ENCODE data around the gene TAC1. TPM values are rescaled to one million over a fixed set of nuclear protein-coding genes. Genes with fewer than 3 reads are reported as not detected.

The TAC1 gene, protein sequence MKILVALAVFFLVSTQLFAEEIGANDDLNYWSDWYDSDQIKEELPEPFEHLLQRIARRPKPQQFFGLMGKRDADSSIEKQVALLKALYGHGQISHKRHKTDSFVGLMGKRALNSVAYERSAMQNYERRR
- total RNA-seq (2021), result not detected in 2 replicates
- not detected for Bru-seq, nascent RNA
- BruChase-seq, experiment 1, labeled RNA remaining after a 2-hour chase, result not detected
- BruChase-seq, experiment 2, labeled RNA remaining after a 6-hour chase, result not detected
- long read RNA-seq, result 0 reads

DNA sequence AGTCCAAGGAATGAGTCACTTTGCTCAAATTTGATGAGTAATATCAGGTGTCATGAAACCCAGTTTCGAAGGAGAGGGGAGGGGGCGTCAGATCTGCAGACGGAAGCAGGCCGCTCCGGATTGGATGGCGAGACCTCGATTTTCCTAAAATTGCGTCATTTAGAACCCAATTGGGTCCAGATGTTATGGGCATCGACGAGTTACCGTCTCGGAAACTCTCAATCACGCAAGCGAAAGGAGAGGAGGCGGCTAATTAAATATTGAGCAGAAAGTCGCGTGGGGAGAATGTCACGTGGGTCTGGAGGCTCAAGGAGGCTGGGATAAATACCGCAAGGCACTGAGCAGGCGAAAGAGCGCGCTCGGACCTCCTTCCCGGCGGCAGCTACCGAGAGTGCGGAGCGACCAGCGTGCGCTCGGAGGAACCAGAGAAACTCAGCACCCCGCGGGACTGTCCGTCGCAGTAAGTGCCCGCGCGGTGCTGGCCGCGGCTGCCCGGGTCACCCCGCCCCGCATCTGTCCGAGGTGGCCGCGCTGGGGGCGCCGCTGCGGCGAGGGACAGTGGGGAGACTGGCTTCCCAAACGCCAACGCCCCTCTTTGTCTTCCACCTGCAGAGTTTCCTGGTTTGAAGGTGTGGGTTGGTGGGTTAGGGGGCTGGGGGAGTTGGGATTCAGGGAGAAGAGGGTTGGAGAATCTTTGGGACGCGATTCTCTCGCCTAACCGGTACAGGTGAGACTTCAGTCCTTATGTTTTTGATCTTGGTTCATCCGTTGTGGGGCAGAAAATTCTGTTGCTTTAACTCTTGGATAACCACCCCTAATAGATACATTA, at the start of gene TAC1:
Gene TAC1, plus strand, starts transcription at position 351 of the 829 bp plus-strand sequence. CDS start 527 bp downstream, outside the sequence.
- Histone ChIP-seq H3K4me2 (no peak within 1 kb of the TSS), H3F3A (ENCODE audit: insufficient read depth, low read depth) (no peaks in the 10 kb centered on the region), H3K9me3 (ENCODE audit: insufficient read depth, low read depth) (no peaks in the 10 kb centered on the region), H3K4me1 (replicated peaks; ENCODE audit: insufficient read depth) (no peaks in the 10 kb centered on the region), H3K27ac (no peak within 1 kb of the TSS), H3K4me3 (no peak within 1 kb of the TSS), H3K36me3 (ENCODE audit: low read depth) (no peaks in the 10 kb centered on the region), H3K79me2 (ENCODE audit: low read depth) (no peaks in the 10 kb centered on the region), H3K27me3 (ENCODE audit: insufficient read depth, low read depth) (peaks cover 24% of the 10 kb centered on the region), H4K20me1 (ENCODE audit: insufficient read depth) (no peaks in the 10 kb centered on the region), H2AFZ (no peak within 1 kb of the TSS), H3K9me2 (ENCODE audit: insufficient read depth) (no peaks in the 10 kb centered on the region)
- BruUV-seq (replicated peaks), result no TSS peak
- CTCF ChIA-PET, result no interaction called here
- POLR2A ChIA-PET (ENCODE audit: unreplicated experiment), result no interaction called here
- no peak for DNase-seq
- TF ChIP-seq, protein P1, sequence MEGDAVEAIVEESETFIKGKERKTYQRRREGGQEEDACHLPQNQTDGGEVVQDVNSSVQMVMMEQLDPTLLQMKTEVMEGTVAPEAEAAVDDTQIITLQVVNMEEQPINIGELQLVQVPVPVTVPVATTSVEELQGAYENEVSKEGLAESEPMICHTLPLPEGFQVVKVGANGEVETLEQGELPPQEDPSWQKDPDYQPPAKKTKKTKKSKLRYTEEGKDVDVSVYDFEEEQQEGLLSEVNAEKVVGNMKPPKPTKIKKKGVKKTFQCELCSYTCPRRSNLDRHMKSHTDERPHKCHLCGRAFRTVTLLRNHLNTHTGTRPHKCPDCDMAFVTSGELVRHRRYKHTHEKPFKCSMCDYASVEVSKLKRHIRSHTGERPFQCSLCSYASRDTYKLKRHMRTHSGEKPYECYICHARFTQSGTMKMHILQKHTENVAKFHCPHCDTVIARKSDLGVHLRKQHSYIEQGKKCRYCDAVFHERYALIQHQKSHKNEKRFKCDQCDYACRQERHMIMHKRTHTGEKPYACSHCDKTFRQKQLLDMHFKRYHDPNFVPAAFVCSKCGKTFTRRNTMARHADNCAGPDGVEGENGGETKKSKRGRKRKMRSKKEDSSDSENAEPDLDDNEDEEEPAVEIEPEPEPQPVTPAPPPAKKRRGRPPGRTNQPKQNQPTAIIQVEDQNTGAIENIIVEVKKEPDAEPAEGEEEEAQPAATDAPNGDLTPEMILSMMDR (conservative IDR thresholded peaks at IDR 0.05), result no peak
- TF ChIP-seq EZH2 (IDR thresholded peaks at IDR 0.05; ENCODE audit: low read depth), result no peak
- intact Hi-C loops (cut with micrococcal nuclease; ENCODE audit: unreplicated experiment), result no loop called here

DNA sequence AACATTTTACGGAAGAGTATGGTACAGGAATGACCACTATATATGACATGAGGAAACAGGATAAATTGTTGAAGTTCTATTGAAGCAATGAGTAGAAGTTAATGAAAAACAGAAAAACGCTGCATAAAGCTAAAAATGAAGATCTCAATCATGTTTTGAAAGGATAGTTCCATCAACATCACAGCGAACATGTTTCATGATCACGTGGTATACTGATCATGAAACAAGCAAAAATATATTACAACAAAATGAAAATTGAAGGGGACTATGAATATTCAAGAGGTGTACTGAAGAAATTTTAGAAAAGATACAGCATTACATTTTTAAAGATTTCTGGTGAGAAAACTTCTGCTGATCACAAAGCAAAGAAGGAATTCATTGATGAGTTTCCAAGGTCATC, 45.9 kb upstream of the TAC1 start:
- no peaks in the 10 kb centered on the region for H3K79me2 ChIP-seq (ENCODE audit: low read depth)
- CTCF ChIA-PET, result no interaction called here
- H3K4me1 ChIP-seq (replicated peaks; ENCODE audit: insufficient read depth), result no peaks in the 10 kb centered on the region
- no peak overlapping the region for H3K27ac ChIP-seq
- TF ChIP-seq, protein P1 (conservative IDR thresholded peaks at IDR 0.05), result no peak
- no peak for TF ChIP-seq EZH2 (IDR thresholded peaks at IDR 0.05; ENCODE audit: low read depth)
- no peak overlapping the region for H3K4me2 ChIP-seq
- H4K20me1 ChIP-seq (ENCODE audit: insufficient read depth), result no peaks in the 10 kb centered on the region
- H3K36me3 ChIP-seq (ENCODE audit: low read depth), result no peaks in the 10 kb centered on the region
- H3K9me2 ChIP-seq (ENCODE audit: insufficient read depth), result no peaks in the 10 kb centered on the region
- H2AFZ ChIP-seq, result no peak overlapping the region
- H3F3A ChIP-seq (ENCODE audit: insufficient read depth, low read depth), result no peaks in the 10 kb centered on the region
- DNase-seq, result no peak
- peaks cover 28% of the 10 kb centered on the region for H3K27me3 ChIP-seq (ENCODE audit: insufficient read depth, low read depth)
- no peaks in the 10 kb centered on the region for H3K9me3 ChIP-seq (ENCODE audit: insufficient read depth, low read depth)
- no TSS peak for BruUV-seq (replicated peaks)
- intact Hi-C loops (cut with micrococcal nuclease; ENCODE audit: unreplicated experiment), result no loop called here
- POLR2A ChIA-PET (ENCODE audit: unreplicated experiment), result no interaction called here
- H3K4me3 ChIP-seq, result no peak overlapping the region

DNA sequence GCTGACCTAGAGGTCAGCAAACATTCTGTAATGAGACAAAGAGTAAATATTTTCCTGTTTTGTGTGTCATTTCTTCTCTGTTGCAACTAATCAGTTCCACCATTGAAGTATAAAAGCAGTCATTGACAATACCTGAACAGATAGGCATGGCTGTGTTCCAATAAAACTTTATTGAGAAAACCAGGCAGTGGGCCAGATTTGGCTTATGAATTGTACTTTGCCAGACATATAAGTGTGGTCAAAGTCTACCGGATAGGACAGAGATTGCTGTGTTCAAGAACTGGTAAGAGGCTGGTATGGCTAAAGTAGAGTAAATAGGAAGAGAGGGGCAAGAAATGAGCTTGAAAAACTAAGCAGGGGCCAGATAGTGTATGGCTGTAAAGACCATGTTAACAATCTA, 38.3 kb upstream of the TAC1 start:
- ChIA-PET CTCF (interaction anchor here (0.6 kb wide), 1 partner anchor 313 kb away, joined by 4 read pairs; no protein-coding TSS in a partner anchor), POLR2A (ENCODE audit: unreplicated experiment) (interaction anchor here (0.7 kb wide), 1 partner anchor 35 kb away, joined by 6 read pairs; no protein-coding TSS in a partner anchor)
- Histone ChIP-seq H3K9me2 (ENCODE audit: insufficient read depth) (no peaks in the 10 kb centered on the region), H3K9me3 (ENCODE audit: insufficient read depth, low read depth) (no peaks in the 10 kb centered on the region), H3K79me2 (ENCODE audit: low read depth) (no peaks in the 10 kb centered on the region), H3K27me3 (ENCODE audit: insufficient read depth, low read depth) (peaks cover 10% of the 10 kb centered on the region; the same call in 1 of the 2 replicates), H3F3A (ENCODE audit: insufficient read depth, low read depth) (no peaks in the 10 kb centered on the region), H3K36me3 (ENCODE audit: low read depth) (no peaks in the 10 kb centered on the region), H3K4me3 (no peak overlapping the region), H2AFZ (no peak overlapping the region), H4K20me1 (ENCODE audit: insufficient read depth) (no peaks in the 10 kb centered on the region), H3K27ac (no peak overlapping the region), H3K4me1 (replicated peaks; ENCODE audit: insufficient read depth) (no peaks in the 10 kb centered on the region), H3K4me2 (no peak overlapping the region)
- no peak for TF ChIP-seq EZH2 (IDR thresholded peaks at IDR 0.05; ENCODE audit: low read depth)
- TF ChIP-seq, protein P1 (conservative IDR thresholded peaks at IDR 0.05), result no peak
- BruUV-seq (replicated peaks), result no TSS peak
- DNase-seq, result no peak
- intact Hi-C loops (cut with micrococcal nuclease; ENCODE audit: unreplicated experiment), result no loop called here

All from PC-9 (cell line).